HL-60 (cell line): ENCODE data around the gene SYNJ1.

Experiments used
- GABPA ChIP-seq: IDR thresholded peaks from 2 replicates; pipeline ENCODE4 v1.6.1; 2012; ENCODE audit warnings: low read depth
- POLR2AphosphoS5 ChIP-seq: IDR thresholded peaks from 2 replicates; pipeline ENCODE4 v1.6.1; 2012; ENCODE audit warnings: low read depth
- SPI1 ChIP-seq: IDR thresholded peaks from 2 replicates; pipeline ENCODE4 v1.6.1; 2012; ENCODE audit warnings: low read depth, mild to moderate bottlenecking, borderline replicate concordance
- TF ChIP-seq, protein P1 (sequence below): IDR thresholded peaks from one replicate; pipeline ENCODE4 v1.5.1; 2011; ENCODE audit warnings: low read length, control low read depth, inconsistent platforms; ENCODE audit not compliant: insufficient read depth
- TF ChIP-seq, protein P2 (sequence below): IDR thresholded peaks from 2 replicates; pipeline ENCODE4 v1.6.1; 2012; ENCODE audit warnings: low read depth; ENCODE audit not compliant: insufficient replicate concordance

- TF ChIP-seq, protein P1, sequence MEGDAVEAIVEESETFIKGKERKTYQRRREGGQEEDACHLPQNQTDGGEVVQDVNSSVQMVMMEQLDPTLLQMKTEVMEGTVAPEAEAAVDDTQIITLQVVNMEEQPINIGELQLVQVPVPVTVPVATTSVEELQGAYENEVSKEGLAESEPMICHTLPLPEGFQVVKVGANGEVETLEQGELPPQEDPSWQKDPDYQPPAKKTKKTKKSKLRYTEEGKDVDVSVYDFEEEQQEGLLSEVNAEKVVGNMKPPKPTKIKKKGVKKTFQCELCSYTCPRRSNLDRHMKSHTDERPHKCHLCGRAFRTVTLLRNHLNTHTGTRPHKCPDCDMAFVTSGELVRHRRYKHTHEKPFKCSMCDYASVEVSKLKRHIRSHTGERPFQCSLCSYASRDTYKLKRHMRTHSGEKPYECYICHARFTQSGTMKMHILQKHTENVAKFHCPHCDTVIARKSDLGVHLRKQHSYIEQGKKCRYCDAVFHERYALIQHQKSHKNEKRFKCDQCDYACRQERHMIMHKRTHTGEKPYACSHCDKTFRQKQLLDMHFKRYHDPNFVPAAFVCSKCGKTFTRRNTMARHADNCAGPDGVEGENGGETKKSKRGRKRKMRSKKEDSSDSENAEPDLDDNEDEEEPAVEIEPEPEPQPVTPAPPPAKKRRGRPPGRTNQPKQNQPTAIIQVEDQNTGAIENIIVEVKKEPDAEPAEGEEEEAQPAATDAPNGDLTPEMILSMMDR, result no peak
- TF ChIP-seq, protein P2, sequence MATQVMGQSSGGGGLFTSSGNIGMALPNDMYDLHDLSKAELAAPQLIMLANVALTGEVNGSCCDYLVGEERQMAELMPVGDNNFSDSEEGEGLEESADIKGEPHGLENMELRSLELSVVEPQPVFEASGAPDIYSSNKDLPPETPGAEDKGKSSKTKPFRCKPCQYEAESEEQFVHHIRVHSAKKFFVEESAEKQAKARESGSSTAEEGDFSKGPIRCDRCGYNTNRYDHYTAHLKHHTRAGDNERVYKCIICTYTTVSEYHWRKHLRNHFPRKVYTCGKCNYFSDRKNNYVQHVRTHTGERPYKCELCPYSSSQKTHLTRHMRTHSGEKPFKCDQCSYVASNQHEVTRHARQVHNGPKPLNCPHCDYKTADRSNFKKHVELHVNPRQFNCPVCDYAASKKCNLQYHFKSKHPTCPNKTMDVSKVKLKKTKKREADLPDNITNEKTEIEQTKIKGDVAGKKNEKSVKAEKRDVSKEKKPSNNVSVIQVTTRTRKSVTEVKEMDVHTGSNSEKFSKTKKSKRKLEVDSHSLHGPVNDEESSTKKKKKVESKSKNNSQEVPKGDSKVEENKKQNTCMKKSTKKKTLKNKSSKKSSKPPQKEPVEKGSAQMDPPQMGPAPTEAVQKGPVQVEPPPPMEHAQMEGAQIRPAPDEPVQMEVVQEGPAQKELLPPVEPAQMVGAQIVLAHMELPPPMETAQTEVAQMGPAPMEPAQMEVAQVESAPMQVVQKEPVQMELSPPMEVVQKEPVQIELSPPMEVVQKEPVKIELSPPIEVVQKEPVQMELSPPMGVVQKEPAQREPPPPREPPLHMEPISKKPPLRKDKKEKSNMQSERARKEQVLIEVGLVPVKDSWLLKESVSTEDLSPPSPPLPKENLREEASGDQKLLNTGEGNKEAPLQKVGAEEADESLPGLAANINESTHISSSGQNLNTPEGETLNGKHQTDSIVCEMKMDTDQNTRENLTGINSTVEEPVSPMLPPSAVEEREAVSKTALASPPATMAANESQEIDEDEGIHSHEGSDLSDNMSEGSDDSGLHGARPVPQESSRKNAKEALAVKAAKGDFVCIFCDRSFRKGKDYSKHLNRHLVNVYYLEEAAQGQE, result no peak
- TF ChIP-seq GABPA, result no peak
- no peak for TF ChIP-seq POLR2AphosphoS5
- no peak for TF ChIP-seq SPI1
Measured at GRCh38 chr21:32776743-32777142, 48.9 kb upstream of the SYNJ1 start.
